Stomach (tissue), 9 donors: ENCODE results near the gene RHBDL1. TPM values are rescaled to one million over a fixed set of nuclear protein-coding genes. Genes with fewer than 3 reads are reported as not detected.

Experiments used
- DNase-seq, 2 donors: peaks; one replicate each; pipeline versions ENCODE4 v3.0.0 to v3.0.0-alpha.2; 2013 to 2019
- H3K27ac ChIP-seq, 5 donors: fragments of 200-600 bp in 4 of 5; sonication (generic) in 4 of 5; one replicate each; pipeline ENCODE4 v1.5.1; 2013 to 2019; ENCODE audit warnings: mild to moderate bottlenecking in 1 of 5, moderate library complexity in 1 of 5
- H3K27me3 ChIP-seq, 3 donors: fragments of 200-600 bp; sonication (generic); one replicate each; pipeline ENCODE4 v1.5.1; 2017 to 2019; ENCODE audit warnings: mixed run types in 1 of 3
- H3K36me3 ChIP-seq, 4 donors: fragments of 200-600 bp; sonication (generic); 1 replicate in 3 of 4; 2 replicates in 1 of 4; pipeline ENCODE4 v1.5.1; 2016 to 2019
- H3K4me1 ChIP-seq, 4 donors: fragments of 200-600 bp; sonication (generic); one replicate each; pipeline ENCODE4 v1.5.1; 2016 to 2019
- H3K4me3 ChIP-seq, 4 donors: fragments of 200-600 bp; sonication (generic) in 3 of 4; one replicate each; pipeline ENCODE4 v1.5.1; 2016 to 2019; ENCODE audit warnings: mild to moderate bottlenecking in 1 of 4
- H3K9me3 ChIP-seq, 4 donors: fragments of 200-600 bp; sonication (generic); one replicate each; pipeline ENCODE4 v1.5.1; 2016 to 2019
- CTCF ChIP-seq, 7 experiments: fragments of 450-650 bp in 4 of 7; fragments of 200-600 bp in 3 of 7; sonication (generic) in 3 of 7; IDR thresholded peaks; one replicate each; pipeline ENCODE4 v1.5.1; 2016 to 2019; ENCODE audit warnings: antibody characterized with exemption in 7 of 7, control low read depth in 2 of 7, mild to moderate bottlenecking in 1 of 7
- EP300 ChIP-seq: sonication (generic); formaldehyde crosslinking; IDR thresholded peaks from one replicate; pipeline ENCODE4 v1.6.1; 2017; ENCODE audit warnings: antibody characterized with exemption
- POLR2A ChIP-seq, 4 donors: fragments of 450-650 bp; IDR thresholded peaks; one replicate each; pipeline ENCODE4 v1.6.1; 2016; ENCODE audit warnings: antibody characterized with exemption in 4 of 4, control low read depth in 2 of 4, mild to moderate bottlenecking in 1 of 4, moderate library complexity in 1 of 4
- POLR2AphosphoS5 ChIP-seq, 3 donors: sonication (generic); formaldehyde crosslinking; IDR thresholded peaks; one replicate each; pipeline ENCODE4 v1.6.1; 2016; ENCODE audit warnings: antibody characterized with exemption in 3 of 3
- WGBS, 5 donors: extraction: QIAGEN DNeasy Blood & Tissue Kit in 3 of 5; methylation state at CpG; one replicate each; pipeline versions ENCODE4 v1.1.5 to v1.1.7; 2013 to 2018; 5-methylcytosine and 5-hydroxymethylcytosine counted together
- intact Hi-C: fragments of 100-400 bp; cut with DNase I; formaldehyde crosslinking; loops from one replicate; pipeline ENCODE4 v1.15.1; 2023; ENCODE audit warnings: low total_unique reads
- polyA plus RNA-seq, 3 donors: library from polyadenylated mRNA; stranded (reverse); fragments of 200-250 nt; gene quantifications; one replicate each; pipeline ENCODE4 v1.2.3, GENCODE V29; 2013
- total RNA-seq, 5 donors: library from RNA; depleted of rRNA; stranded (reverse); fragments of >200 nt; gene quantifications; one replicate each; pipeline versions ENCODE4 v1.1.0 to v1.2.3, GENCODE V29; 2014 to 2016
- donor health status: healthy with polysubstance abuse.
- donor health status: Bipolar disorder and iron deficiency.
- donor health status: healthy.

The RHBDL1 gene
- total and polyA plus RNA-seq, 8 donors, result 1.3 to 48.7 (median 3.3) TPM; not detected in 3

GRCh38 chr16:714558-715476 lies 39.3 kb downstream of the RHBDL1 start, which contains the start of gene METRN:
METRN (plus strand) TSS chr16:715118; CDS start chr16:715290, 172 bp downstream.
- TF ChIP-seq CTCF (IDR thresholded peaks at IDR 0.05) (no peak), EP300 (no peak), POLR2AphosphoS5 (IDR thresholded peaks at IDR 0.05) (peak in 1 of 3 donors; percentile 31)
- Histone ChIP-seq H3K36me3 (peaks cover 0 to 6% (median 0%) of the 10 kb centered on the region in 4 donors), H3K9me3 (no peaks in the 10 kb centered on the region), H3K4me3 (peak within 1 kb of the TSS; percentile 61 to 94 (median 68)), H3K4me1 (peaks cover 24 to 59% (median 51%) of the 10 kb centered on the region in 4 donors), H3K27me3 (peaks cover 9 to 72% (median 23%) of the 10 kb centered on the region in 3 donors), H3K27ac (peak within 1 kb of the TSS in 3 of 5 donors; percentile 17 to 69 (median 43))
- WGBS, 5 donors, result 5 to 14% (median 7%) methylated on average over 23 to 108 of the region's 108 CpGs
- intact Hi-C loops, result loop anchor here (5.0 kb wide), 2 partner anchors 67 to 337 kb away; no protein-coding TSS in a partner anchor
- DNase-seq, result peak; percentile 94 to 97

GRCh38 chr16:715477-716199 lies 40.2 kb downstream of the RHBDL1 start:
- TF ChIP-seq POLR2A (IDR thresholded peaks at IDR 0.05) (no peak), POLR2AphosphoS5 (IDR thresholded peaks at IDR 0.05) (no peak), EP300 (no peak), CTCF (IDR thresholded peaks at IDR 0.05) (no peak)

DNA sequence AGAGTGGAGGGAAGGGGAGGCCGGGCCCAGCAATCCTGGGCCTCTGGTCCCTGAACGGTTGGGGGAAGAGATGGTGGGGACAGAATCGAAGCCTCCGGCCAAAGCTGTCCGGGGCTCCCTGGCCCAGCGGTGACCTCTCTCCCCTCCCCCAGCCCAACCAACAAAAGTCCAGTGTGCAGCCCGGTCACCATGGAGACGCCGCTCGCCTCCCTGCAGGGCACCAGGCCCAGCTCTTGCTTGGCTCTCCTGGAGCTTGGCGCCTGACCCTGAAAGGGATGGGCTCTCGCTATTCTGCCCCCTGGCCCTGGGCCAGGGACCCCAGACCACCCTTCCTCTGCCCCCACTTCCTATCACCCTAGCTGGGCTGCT lies 40.7 kb downstream of the RHBDL1 start:
- peaks cover 0 to 6% (median 0%) of the 10 kb centered on the region in 4 donors for H3K36me3 ChIP-seq
- peak; percentile 48 to 81 for DNase-seq
- H3K9me3 ChIP-seq, result no peaks in the 10 kb centered on the region
- TF ChIP-seq POLR2AphosphoS5 (IDR thresholded peaks at IDR 0.05), result no peak
- H3K27ac ChIP-seq, result peak overlapping the region in 1 of 5 donors; percentile 69
- H3K4me1 ChIP-seq, result peaks cover 34 to 64% (median 61%) of the 10 kb centered on the region in 4 donors
- intact Hi-C loops, result no loop called here
- H3K27me3 ChIP-seq, result peaks cover 0 to 58% (median 9%) of the 10 kb centered on the region in 3 donors
- 10 to 22% (median 13%) methylated on average over 7 to 12 of the region's 12 CpGs for WGBS, 5 donors
- peak overlapping the region; percentile 61 to 94 (median 68) for H3K4me3 ChIP-seq

More at GRCh38 chr16:715477-716199, 40.2 kb downstream of the RHBDL1 start:
- DNase-seq, result peak in 1 of 2 donors; percentile 52
- H3K4me3 ChIP-seq, result peak overlapping the region; percentile 61 to 94 (median 68)
- H3K36me3 ChIP-seq, result peaks cover 0 to 6% (median 0%) of the 10 kb centered on the region in 4 donors
- 1 to 7% (median 2%) methylated on average over 8 to 74 of the region's 74 CpGs for WGBS, 5 donors
- H3K27ac ChIP-seq, result peak overlapping the region in 3 of 5 donors; percentile 17 to 69 (median 43)
- H3K27me3 ChIP-seq, result peaks cover 3 to 64% (median 15%) of the 10 kb centered on the region in 3 donors
- H3K4me1 ChIP-seq, result peaks cover 32 to 64% (median 59%) of the 10 kb centered on the region in 4 donors
- intact Hi-C loops, result no loop called here
- no peaks in the 10 kb centered on the region for H3K9me3 ChIP-seq

GRCh38 chr16:716768-717325 lies 41.4 kb downstream of the RHBDL1 start:
- Histone ChIP-seq H3K27me3 (peaks cover 0 to 52% (median 5%) of the 10 kb centered on the region in 3 donors), H3K9me3 (no peaks in the 10 kb centered on the region), H3K27ac (no peak overlapping the region), H3K4me3 (no peak overlapping the region), H3K4me1 (peaks cover 39 to 66% (median 64%) of the 10 kb centered on the region in 4 donors), H3K36me3 (peaks cover 0 to 6% (median 0%) of the 10 kb centered on the region in 4 donors)
- no peak for TF ChIP-seq CTCF (IDR thresholded peaks at IDR 0.05)
- no peak for TF ChIP-seq EP300
- TF ChIP-seq POLR2AphosphoS5 (IDR thresholded peaks at IDR 0.05), result no peak
- no peak for TF ChIP-seq POLR2A (IDR thresholded peaks at IDR 0.05)
- intact Hi-C loops, result no loop called here
- 83 to 88% (median 86%) methylated on average over 15 to 29 of the region's 29 CpGs for WGBS, 5 donors
- no peak for DNase-seq
